ENCODE measurements around the gene PRR13.

GRCh38 chr12:53452159-53453077, 10.9 kb downstream of the PRR13 start:
- TF ChIP-seq POLR2A (IDR thresholded peaks at IDR 0.05; ENCODE audit: low read length), result no peak
- no peak for TF ChIP-seq GATA1 (IDR thresholded peaks at IDR 0.05; ENCODE audit: low read depth, low read length)

Data from erythroblast (primary cell).